HG02938 (cell line): ENCODE measurements around the gene ZGRF1.
"Not testable (repeated sequence)": the region's sequence is repeated elsewhere in the genome, so short reads cannot be mapped to it uniquely, and the experiment has no call there.

ENCODE experiments used
- ATAC-seq: cut with Tn5 transposase; IDR thresholded peaks from one replicate; pipeline ENCODE4 v1.9.1; 2021; ENCODE audit warnings: mild to moderate bottlenecking, moderate library complexity; ENCODE audit not compliant: unreplicated experiment

Gene ZGRF1

DNA sequence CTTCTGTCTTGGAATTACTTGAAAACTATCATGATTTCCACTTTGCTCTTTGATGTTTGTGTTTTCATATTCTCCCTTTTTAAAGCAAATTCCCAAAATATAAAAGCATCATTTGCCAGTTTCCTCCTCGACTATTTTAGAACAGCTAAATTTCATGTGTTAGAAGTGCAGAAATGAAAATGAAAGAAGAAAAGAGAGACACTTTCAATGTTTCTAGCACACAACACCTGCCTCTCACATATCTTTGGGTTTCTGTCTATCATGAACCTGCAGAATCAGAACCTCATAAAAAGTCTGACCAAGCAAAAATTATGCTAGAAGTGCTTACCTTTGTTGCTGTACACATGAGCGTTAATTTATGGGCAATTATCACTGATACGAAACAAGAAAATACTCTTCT is 118.8 kb downstream of the ZGRF1 start:
- ATAC-seq, result no peak

DNA sequence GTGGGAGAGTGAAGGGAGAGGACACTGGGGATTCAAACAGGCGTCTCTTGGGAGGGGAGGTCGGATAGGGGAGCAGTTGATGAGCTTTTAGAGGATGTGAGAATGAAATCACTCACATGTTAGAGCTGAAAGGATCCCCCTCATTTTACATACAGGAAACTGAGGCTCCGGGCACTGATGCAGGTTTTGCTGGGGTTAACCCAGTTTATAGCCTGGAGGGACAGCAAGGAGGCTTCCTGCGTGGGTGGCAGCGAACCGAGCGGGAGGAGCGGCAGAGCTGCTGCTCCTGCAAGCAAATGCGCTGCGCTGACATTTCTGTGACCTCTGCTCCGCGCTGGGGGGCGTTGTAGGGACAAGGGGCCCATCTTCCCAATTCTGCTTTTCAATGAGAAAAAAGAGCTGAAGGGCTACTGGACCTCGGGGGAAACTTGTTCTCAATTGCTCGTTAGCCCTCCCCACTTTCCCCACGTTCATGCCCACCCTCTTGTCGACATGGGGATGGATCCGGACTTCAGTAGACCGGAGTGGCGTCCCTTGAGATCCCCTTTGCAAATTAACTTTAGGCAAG is 119.6 kb downstream of the ZGRF1 start:
- ATAC-seq, result no peak

DNA sequence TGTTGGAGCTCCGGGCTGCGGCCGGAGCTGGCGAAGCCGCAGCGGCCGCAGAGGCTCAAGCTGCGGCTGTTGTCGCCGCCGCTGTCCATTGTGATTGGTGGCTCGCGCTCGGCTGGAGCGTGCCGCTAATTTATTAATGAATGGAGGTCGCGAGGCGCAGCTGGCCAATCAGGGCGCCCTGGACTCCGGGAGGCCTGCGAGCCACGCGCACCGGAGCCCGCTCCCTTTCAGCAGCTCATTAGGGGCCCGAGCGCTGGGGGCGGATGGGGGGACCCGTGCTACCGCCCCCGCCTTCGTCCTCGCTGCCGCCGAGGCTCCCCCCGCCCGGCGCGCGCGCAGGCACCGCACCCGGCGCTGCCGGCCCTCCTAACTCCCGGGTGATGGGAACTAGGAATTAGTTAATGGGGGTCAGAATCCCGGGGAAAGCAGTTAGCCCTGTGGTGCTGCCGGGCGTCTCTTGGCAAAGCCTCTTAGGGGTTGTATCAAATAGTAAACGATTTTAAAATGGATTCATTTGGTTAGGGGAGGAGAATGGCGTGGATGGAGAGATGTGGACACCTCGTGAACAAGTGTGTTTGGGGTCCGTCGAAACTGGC is 120.1 kb downstream of the ZGRF1 start:
- peak; percentile 14 for ATAC-seq

DNA sequence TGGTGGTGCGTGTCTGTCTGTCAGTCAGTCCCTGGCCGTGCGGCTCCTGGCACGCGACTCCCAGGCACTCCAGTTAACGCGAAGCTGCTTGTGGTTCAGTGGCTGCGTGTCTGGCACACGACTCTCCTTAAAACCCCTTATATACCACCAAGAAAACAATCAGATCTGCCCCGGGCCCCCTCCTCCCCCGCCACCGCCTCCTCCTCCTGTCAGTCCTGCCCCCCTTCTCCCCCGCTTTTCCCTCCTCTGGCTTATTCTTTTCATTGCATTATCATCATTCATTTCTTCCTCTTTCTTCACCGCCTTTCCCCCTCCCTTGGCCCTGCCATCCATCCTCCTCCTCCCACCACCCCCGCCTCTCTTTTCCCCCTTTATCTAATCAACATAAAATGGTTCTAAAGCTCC is 120.6 kb downstream of the ZGRF1 start, which contains the start of gene NEUROG2:
Gene NEUROG2, minus strand, starts transcription at position 115 of the 405 bp plus-strand sequence. CDS start 705 bp downstream, outside the sequence.
- no peak for ATAC-seq

DNA sequence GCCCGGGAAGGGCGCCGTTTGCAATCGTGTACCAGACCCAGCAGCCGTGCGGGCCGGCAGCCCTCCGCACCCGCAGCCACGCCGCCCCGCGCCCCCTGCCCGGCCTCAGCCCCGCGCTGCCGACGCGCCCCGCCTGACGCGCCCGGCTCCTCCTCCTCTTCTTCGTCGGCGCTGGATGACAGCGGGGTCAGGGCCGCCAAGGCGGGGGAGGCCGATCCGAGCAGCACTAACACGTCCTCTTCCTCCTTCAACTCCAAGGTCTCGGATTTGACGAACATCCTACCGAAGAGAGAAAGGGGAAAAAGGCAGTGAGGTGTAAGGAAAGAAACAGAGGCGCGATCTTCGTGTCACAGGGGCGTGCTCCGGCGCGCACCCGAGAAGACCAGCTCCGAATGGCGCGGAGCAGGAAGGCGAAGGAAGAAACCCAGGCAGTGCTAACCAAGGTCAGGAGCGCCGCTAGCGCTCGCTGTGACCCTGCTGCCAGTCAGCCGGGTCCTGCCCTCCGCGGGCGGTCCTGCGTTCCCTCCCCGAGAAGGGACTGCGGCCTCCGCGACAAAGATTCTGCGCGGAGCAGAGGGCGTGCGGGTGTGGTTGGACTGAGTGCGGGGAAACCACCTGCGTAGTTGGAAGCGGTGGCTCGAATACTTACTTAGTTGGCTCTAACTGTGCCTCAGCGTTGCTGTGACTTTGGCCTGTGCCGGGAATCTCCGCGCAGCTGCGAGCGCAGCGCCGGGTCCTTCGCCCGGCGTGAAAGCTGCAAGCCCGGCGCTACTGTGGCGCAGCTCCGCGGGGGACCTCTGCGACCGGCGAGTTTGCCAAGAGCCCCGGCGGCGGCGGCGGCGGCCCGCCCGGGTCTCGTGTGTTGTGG is 121.3 kb downstream of the ZGRF1 start:
- ATAC-seq, result peak; percentile 35

DNA sequence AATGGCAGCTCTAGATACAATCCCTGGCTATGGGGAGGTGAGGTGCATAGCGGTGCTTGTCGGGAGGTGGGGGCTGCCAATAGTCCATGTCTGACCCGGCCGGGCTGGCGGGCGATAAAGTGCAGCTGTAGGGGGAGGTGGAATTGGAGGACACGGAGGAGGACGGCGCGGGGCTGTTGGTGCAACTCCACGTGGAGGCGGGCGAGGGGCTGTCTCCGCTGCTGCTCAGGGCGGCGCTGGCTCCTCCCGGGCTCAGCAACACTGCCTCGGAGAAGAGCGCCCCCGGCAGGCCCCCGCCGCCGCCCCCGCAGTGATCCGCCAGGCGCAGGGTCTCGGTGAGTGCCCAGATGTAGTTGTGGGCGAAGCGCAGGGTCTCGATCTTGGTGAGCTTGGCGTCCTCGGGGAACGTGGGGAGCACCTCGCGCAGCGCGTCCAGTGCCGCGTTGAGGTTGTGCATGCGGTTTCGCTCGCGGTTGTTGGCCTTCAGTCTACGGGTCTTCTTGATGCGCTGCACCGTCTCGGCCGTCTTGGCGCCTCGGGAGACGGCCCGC is 122.0 kb downstream of the ZGRF1 start:
- ATAC-seq, result peak; percentile 8

DNA sequence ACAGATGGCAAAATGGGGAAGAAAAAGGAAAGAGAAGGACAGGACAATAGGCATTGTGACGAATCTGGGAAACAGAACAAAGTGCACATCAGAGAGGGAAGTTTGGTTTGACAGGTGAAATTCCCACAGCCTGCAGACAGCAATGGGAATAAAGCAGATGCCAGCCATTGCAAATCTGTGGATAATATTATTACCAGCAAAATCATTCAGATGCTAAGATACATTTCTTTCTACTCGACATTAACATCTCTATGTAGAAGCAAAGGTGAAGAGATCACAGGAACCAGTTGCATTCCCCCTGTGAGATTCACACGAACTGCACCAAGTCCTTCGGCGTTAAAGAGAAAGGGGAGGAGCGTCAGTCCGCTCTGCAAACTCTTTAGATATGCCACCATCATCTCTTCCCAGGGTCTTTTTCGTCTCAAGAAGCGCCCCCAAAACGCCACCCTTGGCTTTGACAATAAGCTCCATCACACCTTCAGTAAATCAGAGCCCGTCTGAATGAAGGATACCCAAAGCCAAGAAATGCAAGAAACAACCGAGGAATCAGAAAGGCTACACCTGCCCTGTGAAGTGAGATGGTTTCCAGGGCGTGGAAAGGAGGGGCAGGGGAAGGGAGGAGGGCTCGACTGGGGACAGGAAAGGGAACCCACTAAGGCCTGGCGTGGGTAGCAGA is 122.6 kb downstream of the ZGRF1 start:
- ATAC-seq, result peak; percentile 18

DNA sequence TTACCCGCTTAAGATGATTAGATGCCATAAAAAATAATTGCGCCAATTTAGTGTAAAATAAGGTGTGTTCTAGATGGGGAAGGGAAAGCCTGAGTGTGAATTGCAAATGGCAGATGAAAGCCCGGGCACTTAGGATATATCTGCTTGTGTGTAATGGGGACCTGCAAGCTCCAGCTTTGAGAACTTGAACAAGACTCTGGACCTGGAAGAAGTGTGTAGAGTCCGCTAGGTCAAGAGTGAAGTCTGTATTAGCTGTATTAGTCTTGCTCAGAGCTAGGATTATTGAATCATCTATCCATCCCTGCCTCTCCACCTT is 124.9 kb downstream of the ZGRF1 start:
- ATAC-seq, result no peak

DNA sequence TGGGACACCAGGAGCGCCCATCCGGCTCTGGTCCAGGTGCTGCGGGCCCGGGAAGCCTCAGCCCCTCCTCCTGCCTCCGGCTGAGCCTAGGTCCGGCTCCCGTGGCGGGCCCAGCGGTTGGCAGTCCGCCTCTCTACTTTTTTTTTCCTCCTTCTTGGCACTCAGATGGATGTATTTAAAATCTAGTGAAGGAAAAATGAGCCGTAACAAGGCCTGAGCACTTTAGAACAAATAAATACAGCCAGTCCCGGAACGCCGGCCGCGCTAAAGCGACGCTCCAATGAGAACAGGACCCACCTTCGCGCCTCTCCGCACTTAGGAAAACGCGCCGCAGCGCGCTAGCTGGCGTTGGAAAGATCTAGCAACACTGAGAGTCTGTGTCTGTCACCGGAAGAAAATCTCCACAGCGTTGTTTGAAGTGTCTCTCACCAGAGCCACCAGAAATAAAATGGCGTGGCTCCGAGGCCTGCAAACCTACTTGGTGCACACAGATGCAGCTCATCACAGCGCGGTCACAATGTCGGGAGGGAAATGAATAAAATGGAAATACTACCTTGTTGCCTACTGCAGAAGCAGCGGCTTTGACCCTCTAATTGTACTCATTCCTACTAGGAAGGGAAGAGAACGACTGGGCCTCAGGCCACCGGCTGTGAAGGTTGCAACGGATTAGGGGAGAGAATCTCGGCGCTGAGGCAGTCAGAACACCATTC is 125.5 kb downstream of the ZGRF1 start:
- no peak for ATAC-seq

DNA sequence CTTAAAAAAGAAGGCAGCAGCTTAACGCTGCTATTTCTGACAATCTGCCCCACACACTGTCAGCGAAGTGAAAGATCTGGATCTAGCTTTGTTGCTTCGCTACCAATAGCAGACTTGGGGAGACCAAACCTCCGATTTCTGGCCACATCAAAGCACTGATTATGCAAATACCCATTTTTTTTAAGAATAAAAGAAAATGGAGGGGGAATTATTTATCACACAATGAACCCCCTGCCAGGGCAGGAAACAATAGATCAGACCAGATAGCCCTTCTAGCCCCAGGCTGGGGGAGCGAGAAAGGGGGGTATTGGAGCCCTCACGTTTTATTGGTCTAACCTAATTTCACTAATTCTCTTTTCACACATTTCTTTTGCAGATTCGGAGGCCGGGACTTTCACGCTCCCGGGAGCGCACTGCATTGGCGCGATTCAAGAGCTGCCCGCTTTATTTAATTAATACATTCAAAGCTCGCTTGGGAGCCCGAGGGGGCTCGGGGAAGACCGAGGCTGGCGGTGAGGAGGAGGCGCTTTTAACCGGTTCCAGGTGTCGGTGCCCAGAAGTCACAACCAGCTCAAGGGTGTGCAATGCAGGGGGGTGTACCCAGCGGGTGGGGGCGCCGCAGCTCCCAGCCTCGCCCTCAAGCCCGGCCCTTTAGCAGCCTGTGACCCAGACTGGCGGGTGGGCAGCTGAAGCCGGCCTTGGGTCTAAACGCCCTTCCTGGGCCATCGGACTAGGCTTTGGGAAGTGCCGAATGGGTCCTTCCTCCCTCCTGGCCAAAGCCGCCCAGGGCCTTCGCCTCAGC is 126.2 kb downstream of the ZGRF1 start:
- no peak for ATAC-seq

DNA sequence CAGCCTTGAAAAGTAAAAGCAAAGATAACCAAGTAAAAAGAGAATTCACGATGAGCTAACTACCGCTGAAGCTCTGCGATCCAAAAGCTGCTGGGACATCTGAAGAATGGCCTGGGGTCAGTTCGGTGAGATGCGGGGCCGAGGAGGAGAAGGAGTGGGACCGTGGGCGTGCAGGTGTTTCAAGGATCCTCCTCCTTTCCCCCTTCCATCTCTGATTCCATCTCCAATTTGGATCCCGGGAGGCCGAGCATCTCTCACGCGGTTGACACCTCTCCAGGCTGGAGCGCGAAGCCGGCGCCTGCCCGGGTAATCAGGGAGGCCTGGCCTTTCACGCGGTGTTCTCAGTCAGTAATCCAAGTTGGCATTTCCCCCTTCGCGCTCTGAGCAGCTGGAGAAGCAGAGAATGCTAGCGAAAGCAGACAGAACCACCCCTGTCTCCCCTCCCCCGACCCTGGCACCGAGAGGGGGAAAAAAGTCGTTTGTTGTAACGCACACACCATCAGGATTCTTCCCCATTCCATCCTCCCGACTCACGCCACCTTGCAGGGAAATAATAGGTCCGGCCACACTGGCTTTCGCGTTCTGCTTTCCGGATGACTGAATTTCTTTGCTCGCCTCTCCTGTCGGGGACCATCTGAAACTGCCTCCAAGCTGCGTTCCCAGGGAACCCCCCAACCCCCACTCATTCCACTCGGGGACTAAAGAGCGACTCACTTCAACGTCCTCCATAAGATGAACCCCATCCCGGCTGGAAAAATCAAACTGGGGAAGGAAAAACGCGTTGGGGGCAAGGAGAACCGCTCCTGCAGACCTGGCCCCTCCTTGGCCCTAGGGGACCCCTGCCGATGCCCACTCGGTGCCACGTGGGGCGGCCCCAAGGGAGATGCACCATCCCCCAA is 127.2 kb downstream of the ZGRF1 start:
- no peak for ATAC-seq

DNA sequence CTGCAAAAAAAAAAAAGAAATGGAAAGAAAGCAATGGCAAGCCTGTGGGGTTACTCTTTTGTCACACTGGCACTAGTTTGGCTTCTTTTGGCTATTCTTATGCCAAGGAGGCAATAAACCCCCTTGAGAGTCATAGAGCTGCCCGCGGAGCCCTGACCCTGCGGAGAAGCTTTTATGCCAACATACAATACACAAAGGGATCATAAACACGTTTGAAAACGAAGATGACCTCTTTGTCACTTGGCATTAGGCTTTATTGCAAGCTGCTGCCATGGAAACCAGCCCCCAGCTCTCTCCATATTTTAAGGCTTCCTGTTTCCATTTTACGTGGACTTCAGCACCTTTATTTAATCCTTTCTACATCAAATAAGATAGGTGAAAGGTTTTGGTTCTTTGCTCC is 128.4 kb downstream of the ZGRF1 start:
- ATAC-seq, result no peak

DNA sequence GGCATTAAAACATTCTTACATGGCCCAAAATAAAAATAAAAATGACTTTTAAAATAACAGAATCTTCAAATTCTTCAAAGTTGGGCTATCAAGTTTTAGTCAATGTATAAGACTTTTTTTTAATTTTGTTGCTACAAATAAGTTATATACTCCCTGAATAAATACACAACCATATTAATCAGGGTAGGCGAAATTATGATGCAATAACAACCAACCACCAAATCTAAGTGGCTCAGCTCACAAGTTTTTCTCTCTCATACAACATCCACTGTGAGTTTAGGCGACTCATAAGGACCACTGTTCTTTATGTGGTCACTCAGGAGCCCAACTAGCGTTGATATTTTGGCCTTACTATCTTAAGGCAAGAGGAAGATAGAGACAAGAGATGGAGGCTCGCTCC is 131.9 kb downstream of the ZGRF1 start:
- ATAC-seq, result no peak

DNA sequence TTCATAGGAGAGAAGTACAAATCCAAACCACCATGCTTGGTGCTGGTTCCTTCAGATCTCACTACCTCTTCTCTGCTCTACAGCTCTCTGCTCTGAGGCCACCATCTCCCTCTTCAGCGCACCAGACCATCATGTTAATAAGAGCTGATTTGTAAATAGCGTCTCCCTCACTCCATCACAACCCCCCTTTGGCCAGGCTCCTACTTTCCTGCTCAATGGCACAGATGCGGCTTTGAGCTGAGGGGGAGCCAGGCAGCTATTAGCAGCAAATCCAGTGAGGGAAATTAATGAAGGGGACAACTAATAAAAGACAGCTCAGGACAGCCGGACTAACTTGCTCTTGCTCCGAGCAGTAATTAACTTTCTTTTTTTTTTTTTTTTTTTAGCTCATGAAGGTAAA is 133.8 kb downstream of the ZGRF1 start:
- no peak for ATAC-seq

DNA sequence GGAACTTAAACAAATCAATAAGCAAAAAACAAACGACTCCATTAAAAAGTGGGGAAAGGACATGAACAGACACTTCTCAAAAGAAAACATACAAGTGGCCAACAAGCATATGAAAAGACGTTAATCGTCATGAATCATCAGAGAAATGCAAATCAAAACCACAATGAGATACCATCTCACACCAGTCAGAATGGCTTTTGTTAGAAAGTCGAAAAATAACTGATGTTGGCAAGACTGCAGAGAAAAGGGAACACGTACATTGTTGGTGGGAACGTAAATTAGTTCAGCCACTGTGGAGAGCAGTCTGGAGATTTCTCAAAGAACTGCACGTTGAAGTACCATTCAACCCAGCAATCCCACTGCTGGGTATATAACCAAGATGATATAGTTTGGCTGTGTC is 144.4 kb downstream of the ZGRF1 start:
- ATAC-seq, result no peak

DNA sequence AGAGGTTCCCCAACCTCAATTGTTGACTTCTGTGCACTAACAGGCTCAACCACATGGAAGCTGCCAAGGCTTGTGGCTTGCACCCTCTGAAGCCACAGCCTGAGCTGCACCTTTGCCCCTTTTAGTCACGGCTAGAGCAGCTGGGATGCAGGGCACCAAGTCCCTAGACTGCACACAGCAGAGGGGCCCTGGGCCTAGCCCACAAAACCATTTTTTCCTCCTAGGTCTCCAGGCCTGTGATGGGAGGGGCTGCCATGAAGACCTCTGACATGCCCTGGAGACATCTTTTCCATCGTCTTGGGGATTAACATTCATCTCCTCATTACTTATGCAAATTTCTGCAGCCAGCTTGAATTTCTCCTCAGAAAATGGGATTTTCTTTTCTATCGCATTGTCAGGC is 145.9 kb downstream of the ZGRF1 start:
- not testable (repeated sequence) for ATAC-seq
